ENCODE results near the gene DUSP16. TPM values are rescaled to one million over a fixed set of nuclear protein-coding genes. Genes with fewer than 3 reads are reported as not detected.
"Not testable (repeated sequence)": the region's sequence is repeated elsewhere in the genome, so short reads cannot be mapped to it uniquely, and the experiment has no call there.

Gene DUSP16
- total and polyA plus RNA-seq, 7 donors: 8.6 to 27.3 (median 13.8) TPM

GRCh38 chr12:12590961-12591360 lies 28.3 kb upstream of the DUSP16 start:
- intact Hi-C loops (cut with DNase I): no loop called here
- Histone ChIP-seq H3K4me1 (no peaks in the 10 kb centered on the region), H3K4me3 (no peak overlapping the region), H3K27ac (no peak overlapping the region), H3K27me3 (no peaks in the 10 kb centered on the region), H3K36me3 (no peaks in the 10 kb centered on the region), H3K9me3 (no peaks in the 10 kb centered on the region)
- no peak for DNase-seq
- TF ChIP-seq POLR2A (IDR thresholded peaks at IDR 0.05) (no peak), CTCF (IDR thresholded peaks at IDR 0.05) (no peak), POLR2AphosphoS5 (IDR thresholded peaks at IDR 0.05) (no peak), EP300 (IDR thresholded peaks at IDR 0.05) (no peak)
- WGBS, 2 donors: 93 to 95% methylated on average over 6 of the region's 6 CpGs

GRCh38 chr12:12588436-12588835 lies 25.8 kb upstream of the DUSP16 start:
- intact Hi-C loops (cut with DNase I); H3K27ac ChIP-seq; H3K27me3 ChIP-seq; H3K4me1 ChIP-seq; H3K36me3 ChIP-seq; DNase-seq; H3K4me3 ChIP-seq; H3K9me3 ChIP-seq: not testable (repeated sequence)
- WGBS, 2 donors: 87 to 95% methylated on average over 3 of the region's 3 CpGs

GRCh38 chr12:12587878-12588277 lies 25.2 kb upstream of the DUSP16 start:
- WGBS, 2 donors: 90 to 94% methylated on average over 1 of the region's 1 CpG
- intact Hi-C loops (cut with DNase I): no loop called here
- DNase-seq: no peak
- Histone ChIP-seq H3K36me3 (no peaks in the 10 kb centered on the region), H3K27ac (no peak overlapping the region), H3K9me3 (no peaks in the 10 kb centered on the region), H3K4me1 (no peaks in the 10 kb centered on the region), H3K4me3 (no peak overlapping the region), H3K27me3 (no peaks in the 10 kb centered on the region)
- TF ChIP-seq EP300 (IDR thresholded peaks at IDR 0.05): no peak
- no peak for TF ChIP-seq POLR2AphosphoS5 (IDR thresholded peaks at IDR 0.05)
- no peak for TF ChIP-seq POLR2A (IDR thresholded peaks at IDR 0.05)

- WGBS, 2 donors: 23 to 69% methylated on average over 8 of the region's 8 CpGs
- no peak overlapping the region for H3K4me3 ChIP-seq
- no peak overlapping the region for H3K27ac ChIP-seq
- H3K36me3 ChIP-seq: no peaks in the 10 kb centered on the region
- H3K27me3 ChIP-seq: no peaks in the 10 kb centered on the region
- TF ChIP-seq POLR2AphosphoS5 (IDR thresholded peaks at IDR 0.05): no peak
- no peak for TF ChIP-seq CTCF (IDR thresholded peaks at IDR 0.05)
- TF ChIP-seq POLR2A (IDR thresholded peaks at IDR 0.05): no peak
- TF ChIP-seq EP300 (IDR thresholded peaks at IDR 0.05): no peak
- DNase-seq: no peak
- H3K9me3 ChIP-seq: no peaks in the 10 kb centered on the region
- intact Hi-C loops (cut with DNase I): no loop called here
- H3K4me1 ChIP-seq: no peaks in the 10 kb centered on the region
Measured at GRCh38 chr12:12586879-12587675, 24.4 kb upstream of the DUSP16 start.

- TF ChIP-seq EP300 (IDR thresholded peaks at IDR 0.05) (no peak), POLR2A (IDR thresholded peaks at IDR 0.05) (no peak), POLR2AphosphoS5 (IDR thresholded peaks at IDR 0.05) (no peak), CTCF (IDR thresholded peaks at IDR 0.05) (no peak)
- no peaks in the 10 kb centered on the region for H3K4me1 ChIP-seq
- intact Hi-C loops (cut with DNase I): no loop called here
- H3K27ac ChIP-seq: no peak overlapping the region
- H3K36me3 ChIP-seq: no peaks in the 10 kb centered on the region
- H3K4me3 ChIP-seq: no peak overlapping the region
- H3K9me3 ChIP-seq: no peaks in the 10 kb centered on the region
- 88 to 91% methylated on average over 2 of the region's 2 CpGs for WGBS, 2 donors
- no peak for DNase-seq
- no peaks in the 10 kb centered on the region for H3K27me3 ChIP-seq
Measured at GRCh38 chr12:12585115-12585863, 22.6 kb upstream of the DUSP16 start.

All from sigmoid colon (tissue), 7 donors.